Neural cell (in vitro differentiated cells): ENCODE measurements around the gene VLDLR.

Experiments
- CTCF ChIP-seq: fragments of 450-650 bp; IDR thresholded peaks from 2 replicates; pipeline ENCODE4 v1.5.1; 2014; ENCODE audit warnings: antibody characterized with exemption, mild to moderate bottlenecking, moderate library complexity; ENCODE audit not compliant: poor library complexity, severe bottlenecking
- EP300 ChIP-seq: fragments of 450-650 bp; conservative IDR thresholded peaks from 2 replicates; pipeline ENCODE4 v1.6.1; 2014; ENCODE audit warnings: antibody characterized with exemption, mild to moderate bottlenecking, moderate library complexity; ENCODE audit not compliant: poor library complexity, severe bottlenecking
- EZH2 ChIP-seq: fragments of 200-600, 300-800 bp; shearing (Covaris generic), sonication (generic); IDR thresholded peaks from 2 replicates; pipeline ENCODE4 v1.6.1; 2014; ENCODE audit warnings: antibody characterized with exemption, low read length, borderline replicate concordance, mild to moderate bottlenecking; ENCODE audit not compliant: insufficient read depth, poor library complexity, severe bottlenecking
- SMC3 ChIP-seq: fragments of 450-650 bp; conservative IDR thresholded peaks from 2 replicates; pipeline ENCODE4 v1.6.1; 2014; ENCODE audit warnings: antibody characterized with exemption, mild to moderate bottlenecking, moderate library complexity; ENCODE audit not compliant: poor library complexity

GRCh38 chr9:2639786-2640185, 18.2 kb downstream of the VLDLR start:
- no peak for TF ChIP-seq EP300
- TF ChIP-seq SMC3, result no peak
- no peak for TF ChIP-seq EZH2
- no peak for TF ChIP-seq CTCF
